Gastrocnemius medialis (tissue), 4 donors: Measurements from ENCODE around the gene RAB13.
"Not testable (repeated sequence)": the region's sequence is repeated elsewhere in the genome, so short reads cannot be mapped to it uniquely, and the experiment has no call there.

ENCODE experiments used
- POLR2A ChIP-seq, 2 donors: fragments of 450-650 bp; IDR thresholded peaks; one replicate each; pipeline ENCODE4 v1.6.1; 2017; ENCODE audit warnings: antibody characterized with exemption in 2 of 2, mild to moderate bottlenecking in 2 of 2, moderate library complexity in 2 of 2
- TF ChIP-seq, protein P1 (sequence below), 5 experiments: fragments of 450-650 bp in 3 of 5; fragments of 200-600 bp in 2 of 5; sonication (generic) in 2 of 5; IDR thresholded peaks in 4 of 5; conservative IDR thresholded peaks in 1 of 5; 1 replicate in 4 of 5; 2 replicates in 1 of 5; pipeline ENCODE4 v1.5.1; 2016 to 2019; ENCODE audit warnings: antibody characterized with exemption in 5 of 5, mild to moderate bottlenecking in 3 of 5, moderate library complexity in 3 of 5

DNA sequence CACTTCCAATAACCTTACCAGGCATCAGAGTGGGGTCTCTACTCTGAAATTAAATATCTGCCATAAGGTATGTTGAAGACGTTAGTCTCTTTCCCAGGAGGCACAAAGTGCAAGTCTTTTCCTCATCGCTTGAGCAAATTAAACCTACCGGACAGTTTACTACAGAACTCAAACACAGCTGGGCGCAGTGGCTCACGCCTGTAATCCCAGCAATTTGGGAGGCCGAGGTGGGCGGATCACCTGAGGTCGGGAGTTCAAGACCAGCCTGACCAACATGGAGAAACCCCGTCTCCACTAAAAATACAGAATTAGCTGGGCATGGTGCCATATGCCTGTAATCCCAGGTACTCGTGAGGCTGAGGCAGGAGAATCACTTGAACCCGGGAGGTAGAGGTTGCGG is 7.0 kb downstream of the RAB13 start:
- TF ChIP-seq, protein P1, sequence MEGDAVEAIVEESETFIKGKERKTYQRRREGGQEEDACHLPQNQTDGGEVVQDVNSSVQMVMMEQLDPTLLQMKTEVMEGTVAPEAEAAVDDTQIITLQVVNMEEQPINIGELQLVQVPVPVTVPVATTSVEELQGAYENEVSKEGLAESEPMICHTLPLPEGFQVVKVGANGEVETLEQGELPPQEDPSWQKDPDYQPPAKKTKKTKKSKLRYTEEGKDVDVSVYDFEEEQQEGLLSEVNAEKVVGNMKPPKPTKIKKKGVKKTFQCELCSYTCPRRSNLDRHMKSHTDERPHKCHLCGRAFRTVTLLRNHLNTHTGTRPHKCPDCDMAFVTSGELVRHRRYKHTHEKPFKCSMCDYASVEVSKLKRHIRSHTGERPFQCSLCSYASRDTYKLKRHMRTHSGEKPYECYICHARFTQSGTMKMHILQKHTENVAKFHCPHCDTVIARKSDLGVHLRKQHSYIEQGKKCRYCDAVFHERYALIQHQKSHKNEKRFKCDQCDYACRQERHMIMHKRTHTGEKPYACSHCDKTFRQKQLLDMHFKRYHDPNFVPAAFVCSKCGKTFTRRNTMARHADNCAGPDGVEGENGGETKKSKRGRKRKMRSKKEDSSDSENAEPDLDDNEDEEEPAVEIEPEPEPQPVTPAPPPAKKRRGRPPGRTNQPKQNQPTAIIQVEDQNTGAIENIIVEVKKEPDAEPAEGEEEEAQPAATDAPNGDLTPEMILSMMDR (IDR thresholded peaks at IDR 0.05 in 4 of 5, conservative IDR thresholded peaks at IDR 0.05 in 1 of 5), result not testable (repeated sequence)
- not testable (repeated sequence) for TF ChIP-seq POLR2A (IDR thresholded peaks at IDR 0.05)
